Testis (tissue), 2 donors: ENCODE data around the gene LIN52.

Experiments used
- POLR2A ChIP-seq: fragments of 450-650 bp; IDR thresholded peaks from one replicate; pipeline ENCODE4 v1.6.1; 2017; ENCODE audit warnings: antibody characterized with exemption, mild to moderate bottlenecking, moderate library complexity
- TF ChIP-seq, protein P1 (sequence below), 3 experiments: fragments of 450-650 bp in 2 of 3; fragments of 200-600 bp in 1 of 3; sonication (generic) in 1 of 3; IDR thresholded peaks; one replicate each; pipeline ENCODE4 v1.5.1; 2016 to 2019; ENCODE audit warnings: antibody characterized with exemption in 3 of 3, mild to moderate bottlenecking in 2 of 3, moderate library complexity in 1 of 3

- TF ChIP-seq, protein P1, sequence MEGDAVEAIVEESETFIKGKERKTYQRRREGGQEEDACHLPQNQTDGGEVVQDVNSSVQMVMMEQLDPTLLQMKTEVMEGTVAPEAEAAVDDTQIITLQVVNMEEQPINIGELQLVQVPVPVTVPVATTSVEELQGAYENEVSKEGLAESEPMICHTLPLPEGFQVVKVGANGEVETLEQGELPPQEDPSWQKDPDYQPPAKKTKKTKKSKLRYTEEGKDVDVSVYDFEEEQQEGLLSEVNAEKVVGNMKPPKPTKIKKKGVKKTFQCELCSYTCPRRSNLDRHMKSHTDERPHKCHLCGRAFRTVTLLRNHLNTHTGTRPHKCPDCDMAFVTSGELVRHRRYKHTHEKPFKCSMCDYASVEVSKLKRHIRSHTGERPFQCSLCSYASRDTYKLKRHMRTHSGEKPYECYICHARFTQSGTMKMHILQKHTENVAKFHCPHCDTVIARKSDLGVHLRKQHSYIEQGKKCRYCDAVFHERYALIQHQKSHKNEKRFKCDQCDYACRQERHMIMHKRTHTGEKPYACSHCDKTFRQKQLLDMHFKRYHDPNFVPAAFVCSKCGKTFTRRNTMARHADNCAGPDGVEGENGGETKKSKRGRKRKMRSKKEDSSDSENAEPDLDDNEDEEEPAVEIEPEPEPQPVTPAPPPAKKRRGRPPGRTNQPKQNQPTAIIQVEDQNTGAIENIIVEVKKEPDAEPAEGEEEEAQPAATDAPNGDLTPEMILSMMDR (IDR thresholded peaks at IDR 0.05): no peak
- no peak for TF ChIP-seq POLR2A
Observed at GRCh38 chr14:74194506-74195274, 109.9 kb downstream of the LIN52 start.
